ENCODE data around the gene RECQL5. TPM values are rescaled to one million over a fixed set of nuclear protein-coding genes. Genes with fewer than 3 reads are reported as not detected.

RECQL5 gene
- total and polyA plus RNA-seq, 2 experiments from 2014 or later: 23.1 to 44.4 TPM

DNA sequence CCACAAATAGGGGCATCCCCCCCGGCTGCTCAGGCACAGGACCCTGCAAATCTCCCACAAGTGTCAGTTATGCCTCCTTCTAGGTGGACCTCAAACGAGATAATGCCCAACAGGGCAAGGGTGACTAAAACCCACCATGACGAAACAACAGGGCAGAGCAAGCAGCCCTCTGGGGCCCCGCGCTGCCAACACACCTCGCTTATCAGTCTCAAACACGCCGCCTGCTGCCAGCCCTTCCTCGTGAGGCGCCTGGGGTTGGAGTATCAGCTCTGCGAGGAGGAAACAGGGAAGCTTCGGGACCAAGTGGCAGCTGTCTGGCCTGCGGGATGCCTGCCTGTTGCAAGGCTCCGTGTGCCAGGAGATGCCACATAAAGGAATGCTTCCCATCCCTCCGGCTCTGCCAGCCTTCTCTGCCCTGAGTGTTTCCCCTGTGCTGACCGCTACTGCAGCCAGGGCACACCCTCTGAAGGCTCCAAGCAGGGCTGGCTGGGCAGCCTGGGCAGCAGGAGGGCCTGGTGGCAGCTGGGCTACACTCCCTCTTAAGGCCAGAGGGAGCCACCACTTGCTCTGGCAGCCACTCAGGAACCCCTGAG lies 31.2 kb downstream of the RECQL5 start:
- Histone ChIP-seq H3K4me3 (no peak overlapping the region), H3K4me1 (ENCODE audit: insufficient read depth) (peaks cover 28% of the 10 kb centered on the region), H2AFZ (no peak overlapping the region), H3K9me2 (replicated peaks; ENCODE audit: insufficient read depth) (no peaks in the 10 kb centered on the region), H3K36me3 (replicated peaks; ENCODE audit: insufficient read depth, low read depth) (no peaks in the 10 kb centered on the region), H3K27me3 (no peaks in the 10 kb centered on the region), H3K27ac (no peak overlapping the region), H4K20me1 (ENCODE audit: insufficient read depth, poor library complexity, severe bottlenecking) (no peaks in the 10 kb centered on the region), H3K4me2 (no peak overlapping the region), H3K79me2 (no peaks in the 10 kb centered on the region), H3K9me3 (ENCODE audit: low read depth) (no peaks in the 10 kb centered on the region)
- DNase-seq (ENCODE audit: low spot score): no peak
- WGBS (ENCODE audit: low lambda C conversion rate, missing lambda C conversion rate): 90% methylated on average over 16 of the region's 16 CpGs
- TF ChIP-seq, protein P1, sequence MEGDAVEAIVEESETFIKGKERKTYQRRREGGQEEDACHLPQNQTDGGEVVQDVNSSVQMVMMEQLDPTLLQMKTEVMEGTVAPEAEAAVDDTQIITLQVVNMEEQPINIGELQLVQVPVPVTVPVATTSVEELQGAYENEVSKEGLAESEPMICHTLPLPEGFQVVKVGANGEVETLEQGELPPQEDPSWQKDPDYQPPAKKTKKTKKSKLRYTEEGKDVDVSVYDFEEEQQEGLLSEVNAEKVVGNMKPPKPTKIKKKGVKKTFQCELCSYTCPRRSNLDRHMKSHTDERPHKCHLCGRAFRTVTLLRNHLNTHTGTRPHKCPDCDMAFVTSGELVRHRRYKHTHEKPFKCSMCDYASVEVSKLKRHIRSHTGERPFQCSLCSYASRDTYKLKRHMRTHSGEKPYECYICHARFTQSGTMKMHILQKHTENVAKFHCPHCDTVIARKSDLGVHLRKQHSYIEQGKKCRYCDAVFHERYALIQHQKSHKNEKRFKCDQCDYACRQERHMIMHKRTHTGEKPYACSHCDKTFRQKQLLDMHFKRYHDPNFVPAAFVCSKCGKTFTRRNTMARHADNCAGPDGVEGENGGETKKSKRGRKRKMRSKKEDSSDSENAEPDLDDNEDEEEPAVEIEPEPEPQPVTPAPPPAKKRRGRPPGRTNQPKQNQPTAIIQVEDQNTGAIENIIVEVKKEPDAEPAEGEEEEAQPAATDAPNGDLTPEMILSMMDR (IDR thresholded peaks at IDR 0.05; ENCODE audit: poor library complexity): no peak
- TF ChIP-seq EZH2 (IDR thresholded peaks at IDR 0.05; ENCODE audit: borderline replicate concordance) (no peak), EZH2phosphoT487 (IDR thresholded peaks at IDR 0.05; ENCODE audit: low read depth, severe bottlenecking, unreplicated experiment) (no peak)

DNA sequence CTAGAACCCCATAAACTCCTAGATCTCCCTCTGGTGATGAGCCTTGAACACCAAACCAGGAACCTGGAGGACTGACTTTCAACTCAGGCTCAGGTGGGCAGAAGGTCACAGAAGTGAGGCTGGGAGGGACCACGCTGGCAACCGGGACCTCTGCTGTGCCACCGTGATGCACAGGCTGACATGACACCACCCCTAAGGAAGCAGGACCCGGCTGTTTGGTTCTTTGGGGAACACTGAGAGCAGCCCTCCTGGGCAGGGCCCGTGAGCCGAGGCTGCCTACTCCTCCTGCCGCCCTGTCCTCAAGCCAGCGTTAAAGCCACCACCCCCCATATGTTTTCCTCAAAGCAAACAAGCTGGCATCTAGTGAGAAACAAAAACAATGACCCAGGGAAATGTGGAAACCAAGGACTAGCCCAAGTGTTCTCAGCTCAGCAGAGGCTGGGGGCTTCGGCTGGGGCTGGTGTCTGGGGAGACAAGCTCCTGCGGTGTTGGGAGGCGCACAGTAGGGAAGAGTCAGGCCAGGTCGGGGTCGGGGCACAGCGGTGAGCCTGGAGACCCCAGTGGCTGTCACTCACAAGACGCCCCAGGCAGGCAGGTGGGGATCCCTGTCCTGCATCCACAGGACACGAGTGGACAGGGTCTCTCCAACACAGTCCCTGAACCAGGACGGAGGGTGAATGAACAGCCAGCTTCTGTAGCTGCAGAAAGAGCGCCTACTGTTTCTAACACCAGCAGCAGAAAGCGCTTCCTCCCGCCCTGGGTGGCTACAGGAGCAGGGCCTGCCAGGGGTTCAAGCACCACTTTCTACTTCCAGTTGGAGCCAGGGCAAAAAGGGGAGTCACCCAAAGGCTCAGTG lies 32.0 kb downstream of the RECQL5 start:
- WGBS (ENCODE audit: low lambda C conversion rate, missing lambda C conversion rate): 92% methylated on average over 20 of the region's 20 CpGs
- Histone ChIP-seq H3K4me3 (no peak overlapping the region), H3K27me3 (no peaks in the 10 kb centered on the region), H3K79me2 (no peaks in the 10 kb centered on the region), H3K27ac (peak overlapping the region; percentile 63), H3K9me2 (replicated peaks; ENCODE audit: insufficient read depth) (no peaks in the 10 kb centered on the region), H4K20me1 (ENCODE audit: insufficient read depth, poor library complexity, severe bottlenecking) (no peaks in the 10 kb centered on the region), H3K4me1 (ENCODE audit: insufficient read depth) (peaks cover 25% of the 10 kb centered on the region), H2AFZ (no peak overlapping the region), H3K36me3 (replicated peaks; ENCODE audit: insufficient read depth, low read depth) (no peaks in the 10 kb centered on the region), H3K4me2 (peak overlapping the region; percentile 65), H3K9me3 (ENCODE audit: low read depth) (no peaks in the 10 kb centered on the region)
- no peak for TF ChIP-seq EZH2phosphoT487 (IDR thresholded peaks at IDR 0.05; ENCODE audit: low read depth, severe bottlenecking, unreplicated experiment)
- TF ChIP-seq, protein P1 (IDR thresholded peaks at IDR 0.05; ENCODE audit: poor library complexity): no peak
- TF ChIP-seq EZH2 (IDR thresholded peaks at IDR 0.05; ENCODE audit: borderline replicate concordance): no peak
- no peak for DNase-seq (ENCODE audit: low spot score)

DNA sequence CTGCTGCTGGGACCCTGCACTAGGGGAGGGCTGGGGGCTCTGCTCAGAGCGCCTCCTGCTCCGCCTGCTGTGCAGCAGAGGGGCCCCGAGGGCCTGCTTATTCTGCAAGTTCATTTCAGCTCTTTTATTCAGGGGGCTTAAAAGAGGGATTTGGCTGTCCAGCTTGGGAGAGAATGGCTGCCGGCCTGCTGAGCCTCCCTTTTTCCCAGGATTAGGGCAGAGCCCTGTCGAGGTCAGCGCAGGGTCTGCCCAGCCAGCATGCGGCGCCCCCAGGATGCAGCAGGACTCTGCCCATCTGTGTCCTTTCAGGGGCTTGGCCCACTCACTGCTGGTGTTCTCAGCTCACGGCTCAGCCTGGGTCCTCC lies 32.6 kb downstream of the RECQL5 start:
- no peak for TF ChIP-seq EZH2phosphoT487 (IDR thresholded peaks at IDR 0.05; ENCODE audit: low read depth, severe bottlenecking, unreplicated experiment)
- TF ChIP-seq, protein P1 (IDR thresholded peaks at IDR 0.05; ENCODE audit: poor library complexity): no peak
- no peak for TF ChIP-seq EZH2 (IDR thresholded peaks at IDR 0.05; ENCODE audit: borderline replicate concordance)
- H3K4me3 ChIP-seq: no peak overlapping the region
- no peaks in the 10 kb centered on the region for H3K27me3 ChIP-seq
- no peak for DNase-seq (ENCODE audit: low spot score)
- no peaks in the 10 kb centered on the region for H3K36me3 ChIP-seq (replicated peaks; ENCODE audit: insufficient read depth, low read depth)
- peaks cover 21% of the 10 kb centered on the region for H3K4me1 ChIP-seq (ENCODE audit: insufficient read depth)
- no peaks in the 10 kb centered on the region for H3K79me2 ChIP-seq
- peak overlapping the region; percentile 63 for H3K27ac ChIP-seq
- H3K4me2 ChIP-seq: peak overlapping the region; percentile 65
- H3K9me3 ChIP-seq (ENCODE audit: low read depth): no peaks in the 10 kb centered on the region
- no peak overlapping the region for H2AFZ ChIP-seq
- no peaks in the 10 kb centered on the region for H3K9me2 ChIP-seq (replicated peaks; ENCODE audit: insufficient read depth)
- WGBS (ENCODE audit: low lambda C conversion rate, missing lambda C conversion rate): 72% methylated on average over 9 of the region's 9 CpGs
- no peaks in the 10 kb centered on the region for H4K20me1 ChIP-seq (ENCODE audit: insufficient read depth, poor library complexity, severe bottlenecking)
